ENCODE data around the gene TRAF5.

- no peak for TF ChIP-seq YY1 (IDR thresholded peaks at IDR 0.05; ENCODE audit: insufficient read depth, insufficient read length)
- TF ChIP-seq ZNF274 (IDR thresholded peaks at IDR 0.05; ENCODE audit: low read depth, low read length), result no peak
Observed at GRCh38 chr1:211323156-211324063, 3.2 kb upstream of the TRAF5 start.

Measured in NT2/D1 (cell line).